ENCODE results near the gene RBL2. TPM values are rescaled to one million over a fixed set of nuclear protein-coding genes. Genes with fewer than 3 reads are reported as not detected.
"Not testable (repeated sequence)": the region's sequence is repeated elsewhere in the genome, so short reads cannot be mapped to it uniquely, and the experiment has no call there.

Gene RBL2
- polyA plus RNA-seq, 1 donor, result 67.0 TPM

GRCh38 chr16:53503991-53504663 is 69.9 kb downstream of the RBL2 start:
- H3K27me3 ChIP-seq (ENCODE audit: control insufficient read depth, insufficient read depth, low read length), result no peaks in the 10 kb centered on the region
- H3K4me3 ChIP-seq (ENCODE audit: low read length), result peak overlapping the region; percentile 87
- no peaks in the 10 kb centered on the region for H3K9me3 ChIP-seq (ENCODE audit: control insufficient read depth, low read depth, low read length)
- peaks cover 21% of the 10 kb centered on the region for H3K4me1 ChIP-seq (ENCODE audit: control insufficient read depth, insufficient read depth, low read length)
- H3K36me3 ChIP-seq (ENCODE audit: control insufficient read depth, insufficient read depth, low read length), result peaks cover 1% of the 10 kb centered on the region
- DNase-seq, result peak; percentile 40 to 59
- WGBS (ENCODE audit: insufficient coverage, low lambda C conversion rate), result 10% methylated on average over 2 of the region's 15 CpGs
- peak overlapping the region; percentile 100 for H3K27ac ChIP-seq (ENCODE audit: low read length)

- no peaks in the 10 kb centered on the region for H3K9me3 ChIP-seq (ENCODE audit: control insufficient read depth, low read depth, low read length)
- DNase-seq, result no peak
- H3K27ac ChIP-seq (ENCODE audit: low read length), result peak overlapping the region; percentile 100
- peaks cover 21% of the 10 kb centered on the region for H3K4me1 ChIP-seq (ENCODE audit: control insufficient read depth, insufficient read depth, low read length)
- WGBS (ENCODE audit: insufficient coverage, low lambda C conversion rate), result 50% methylated on average over 1 of the region's 7 CpGs
- H3K4me3 ChIP-seq (ENCODE audit: low read length), result no peak overlapping the region
- no peaks in the 10 kb centered on the region for H3K36me3 ChIP-seq (ENCODE audit: control insufficient read depth, insufficient read depth, low read length)
- H3K27me3 ChIP-seq (ENCODE audit: control insufficient read depth, insufficient read depth, low read length), result no peaks in the 10 kb centered on the region
Measured at GRCh38 chr16:53504665-53505064, 70.4 kb downstream of the RBL2 start.

- Histone ChIP-seq H3K4me1 (ENCODE audit: control insufficient read depth, insufficient read depth, low read length) (peaks cover 16% of the 10 kb centered on the region), H3K36me3 (ENCODE audit: control insufficient read depth, insufficient read depth, low read length) (no peaks in the 10 kb centered on the region), H3K27me3 (ENCODE audit: control insufficient read depth, insufficient read depth, low read length) (no peaks in the 10 kb centered on the region), H3K27ac (ENCODE audit: low read length) (no peak overlapping the region), H3K4me3 (ENCODE audit: low read length) (no peak overlapping the region), H3K9me3 (ENCODE audit: control insufficient read depth, low read depth, low read length) (no peaks in the 10 kb centered on the region)
- no peak for DNase-seq
- WGBS (ENCODE audit: insufficient coverage, low lambda C conversion rate), result 72% methylated on average over 2 of the region's 3 CpGs
Measured at GRCh38 chr16:53506254-53506653, 72.0 kb downstream of the RBL2 start.

GRCh38 chr16:53507464-53508179 is 73.4 kb downstream of the RBL2 start:
- WGBS (ENCODE audit: insufficient coverage, low lambda C conversion rate), result no CpG with 5 or more reads among the region's 12 CpGs
- no peaks in the 10 kb centered on the region for H3K36me3 ChIP-seq (ENCODE audit: control insufficient read depth, insufficient read depth, low read length)
- H3K27ac ChIP-seq (ENCODE audit: low read length), result no peak overlapping the region
- no peaks in the 10 kb centered on the region for H3K27me3 ChIP-seq (ENCODE audit: control insufficient read depth, insufficient read depth, low read length)
- H3K9me3 ChIP-seq (ENCODE audit: control insufficient read depth, low read depth, low read length), result no peaks in the 10 kb centered on the region
- no peak for DNase-seq
- H3K4me3 ChIP-seq (ENCODE audit: low read length), result no peak overlapping the region
- peaks cover 11% of the 10 kb centered on the region for H3K4me1 ChIP-seq (ENCODE audit: control insufficient read depth, insufficient read depth, low read length)

GRCh38 chr16:53509906-53510703 is 75.8 kb downstream of the RBL2 start:
- Histone ChIP-seq H3K27ac (ENCODE audit: low read length) (no peak overlapping the region), H3K9me3 (ENCODE audit: control insufficient read depth, low read depth, low read length) (no peaks in the 10 kb centered on the region), H3K36me3 (ENCODE audit: control insufficient read depth, insufficient read depth, low read length) (no peaks in the 10 kb centered on the region), H3K4me1 (ENCODE audit: control insufficient read depth, insufficient read depth, low read length) (peaks cover 3% of the 10 kb centered on the region), H3K27me3 (ENCODE audit: control insufficient read depth, insufficient read depth, low read length) (no peaks in the 10 kb centered on the region), H3K4me3 (ENCODE audit: low read length) (no peak overlapping the region)
- peak; percentile 52 to 66 for DNase-seq
- 29% methylated on average over 4 of the region's 29 CpGs for WGBS (ENCODE audit: insufficient coverage, low lambda C conversion rate)

- H3K4me1 ChIP-seq (ENCODE audit: control insufficient read depth, insufficient read depth, low read length), result peaks cover 3% of the 10 kb centered on the region
- no peaks in the 10 kb centered on the region for H3K36me3 ChIP-seq (ENCODE audit: control insufficient read depth, insufficient read depth, low read length)
- no CpG with 5 or more reads among the region's 2 CpGs for WGBS (ENCODE audit: insufficient coverage, low lambda C conversion rate)
- no peak overlapping the region for H3K4me3 ChIP-seq (ENCODE audit: low read length)
- H3K27me3 ChIP-seq (ENCODE audit: control insufficient read depth, insufficient read depth, low read length), result no peaks in the 10 kb centered on the region
- no peak for DNase-seq
- H3K9me3 ChIP-seq (ENCODE audit: control insufficient read depth, low read depth, low read length), result no peaks in the 10 kb centered on the region
- no peak overlapping the region for H3K27ac ChIP-seq (ENCODE audit: low read length)
Measured at GRCh38 chr16:53510704-53511070, 76.4 kb downstream of the RBL2 start.

GRCh38 chr16:53511084-53511402 is 76.8 kb downstream of the RBL2 start:
- Histone ChIP-seq H3K4me3 (ENCODE audit: low read length) (no peak overlapping the region), H3K4me1 (ENCODE audit: control insufficient read depth, insufficient read depth, low read length) (peaks cover 3% of the 10 kb centered on the region), H3K27me3 (ENCODE audit: control insufficient read depth, insufficient read depth, low read length) (no peaks in the 10 kb centered on the region), H3K9me3 (ENCODE audit: control insufficient read depth, low read depth, low read length) (no peaks in the 10 kb centered on the region), H3K27ac (ENCODE audit: low read length) (no peak overlapping the region), H3K36me3 (ENCODE audit: control insufficient read depth, insufficient read depth, low read length) (no peaks in the 10 kb centered on the region)
- DNase-seq, result no peak
- 100% methylated on average over 1 of the region's 6 CpGs for WGBS (ENCODE audit: insufficient coverage, low lambda C conversion rate)

GRCh38 chr16:53511403-53512280 is 77.4 kb downstream of the RBL2 start:
- peak; percentile 29 to 43 for DNase-seq
- no CpG with 5 or more reads among the region's 12 CpGs for WGBS (ENCODE audit: insufficient coverage, low lambda C conversion rate)
- Histone ChIP-seq H3K36me3 (ENCODE audit: control insufficient read depth, insufficient read depth, low read length) (no peaks in the 10 kb centered on the region), H3K4me3 (ENCODE audit: low read length) (no peak overlapping the region), H3K9me3 (ENCODE audit: control insufficient read depth, low read depth, low read length) (no peaks in the 10 kb centered on the region), H3K27me3 (ENCODE audit: control insufficient read depth, insufficient read depth, low read length) (no peaks in the 10 kb centered on the region), H3K27ac (ENCODE audit: low read length) (no peak overlapping the region), H3K4me1 (ENCODE audit: control insufficient read depth, insufficient read depth, low read length) (peaks cover 3% of the 10 kb centered on the region)

GRCh38 chr16:53512795-53513194 is 78.5 kb downstream of the RBL2 start:
- not testable (repeated sequence) for H3K4me3 ChIP-seq (ENCODE audit: low read length); H3K36me3 ChIP-seq (ENCODE audit: control insufficient read depth, insufficient read depth, low read length); H3K27me3 ChIP-seq (ENCODE audit: control insufficient read depth, insufficient read depth, low read length); H3K4me1 ChIP-seq (ENCODE audit: control insufficient read depth, insufficient read depth, low read length); DNase-seq; H3K9me3 ChIP-seq (ENCODE audit: control insufficient read depth, low read depth, low read length); H3K27ac ChIP-seq (ENCODE audit: low read length)
- no CpG with 5 or more reads among the region's 1 CpG for WGBS (ENCODE audit: insufficient coverage, low lambda C conversion rate)

- H3K4me1 ChIP-seq (ENCODE audit: control insufficient read depth, insufficient read depth, low read length), result peaks cover 3% of the 10 kb centered on the region
- H3K27ac ChIP-seq (ENCODE audit: low read length), result no peak overlapping the region
- no peaks in the 10 kb centered on the region for H3K36me3 ChIP-seq (ENCODE audit: control insufficient read depth, insufficient read depth, low read length)
- no CpG with 5 or more reads among the region's 6 CpGs for WGBS (ENCODE audit: insufficient coverage, low lambda C conversion rate)
- H3K27me3 ChIP-seq (ENCODE audit: control insufficient read depth, insufficient read depth, low read length), result no peaks in the 10 kb centered on the region
- H3K9me3 ChIP-seq (ENCODE audit: control insufficient read depth, low read depth, low read length), result no peaks in the 10 kb centered on the region
- no peak overlapping the region for H3K4me3 ChIP-seq (ENCODE audit: low read length)
- DNase-seq, result no peak
Measured at GRCh38 chr16:53515259-53515658, 81.0 kb downstream of the RBL2 start.
